NCI-H1694 (cell line): ENCODE data around the gene ZBTB20.

Source experiments
- DNase-seq: peaks from one replicate; lab custom pipeline; 2025; lab: John Stamatoyannopoulos, UW

The ZBTB20 gene

GRCh38 chr3:114572364-114573062 is 574.6 kb downstream of the ZBTB20 start:
- DNase-seq = no peak

DNA sequence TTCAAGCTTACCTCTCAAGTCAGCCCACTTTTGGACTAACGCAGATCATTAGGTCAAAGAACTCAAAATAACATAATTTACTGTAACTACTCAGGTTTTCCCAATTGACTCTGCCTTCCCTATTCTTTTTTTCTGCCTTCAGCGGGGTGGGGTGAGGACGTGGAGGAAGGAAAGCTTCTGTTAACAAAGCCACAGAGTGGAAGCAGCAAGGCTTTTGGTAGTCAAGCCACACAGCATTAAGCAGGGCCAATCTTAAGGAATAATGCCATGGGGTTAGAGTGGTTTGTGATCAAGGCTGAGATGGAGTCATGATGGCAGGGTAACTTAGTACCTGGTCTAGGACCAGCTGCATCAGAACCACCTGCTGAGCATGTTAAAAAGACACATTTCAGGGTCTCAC is 575.7 kb downstream of the ZBTB20 start:
- DNase-seq = no peak

GRCh38 chr3:114569186-114569585 is 577.9 kb downstream of the ZBTB20 start:
- DNase-seq = no peak

DNA sequence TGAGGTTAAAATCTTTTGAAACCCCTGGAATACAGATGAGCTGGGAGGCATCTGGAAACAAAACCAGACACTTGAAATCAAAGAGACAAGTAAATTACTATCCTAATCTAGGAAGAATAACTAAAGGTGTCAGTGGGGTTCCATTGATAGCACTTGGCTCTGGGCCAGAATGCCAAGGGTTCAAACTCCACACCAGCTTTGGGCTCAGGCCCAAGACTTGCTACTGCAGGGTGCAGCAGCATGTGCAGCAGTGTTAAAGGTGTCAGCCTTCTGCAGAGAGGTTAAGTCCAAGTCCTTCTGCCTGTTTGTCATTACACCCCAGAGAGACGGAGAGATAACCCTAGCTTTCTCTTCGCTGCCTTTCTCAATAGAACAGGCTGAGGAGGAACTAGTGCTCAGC is 579.3 kb downstream of the ZBTB20 start:
- DNase-seq = no peak

- DNase-seq = no peak
These were observed 580.3 kb downstream of the ZBTB20 start for GRCh38 chr3:114566767-114567166.

DNA sequence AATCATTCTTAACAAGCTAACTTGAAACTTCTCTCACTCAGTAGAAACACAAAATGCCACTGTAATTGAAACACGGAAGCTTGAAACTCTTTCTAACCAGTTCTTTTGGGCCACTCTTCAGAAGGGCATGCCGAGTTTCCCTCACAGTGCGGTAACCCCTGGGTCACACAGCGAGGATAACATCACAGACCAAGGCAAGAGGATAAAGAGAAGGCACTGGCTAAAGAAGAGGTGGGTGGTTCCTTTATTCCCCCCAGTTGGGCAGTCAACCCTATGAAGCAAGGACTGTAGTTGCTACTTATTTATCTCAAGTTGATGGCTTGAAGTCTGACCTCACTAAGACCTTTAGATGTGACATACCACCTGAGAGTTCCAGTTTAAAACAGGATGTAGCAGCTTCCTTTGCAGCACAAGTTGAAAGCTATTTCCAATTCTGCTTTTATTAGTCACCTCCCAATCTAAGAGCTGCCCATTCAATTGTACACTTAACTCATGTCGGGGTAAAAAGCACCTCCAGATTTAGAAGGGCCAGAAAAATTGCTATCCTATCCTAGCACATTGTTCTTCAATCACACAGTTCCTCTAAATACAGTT is 580.8 kb downstream of the ZBTB20 start:
- DNase-seq = no peak

GRCh38 chr3:114565216-114565615 is 581.9 kb downstream of the ZBTB20 start:
- no peak for DNase-seq

DNA sequence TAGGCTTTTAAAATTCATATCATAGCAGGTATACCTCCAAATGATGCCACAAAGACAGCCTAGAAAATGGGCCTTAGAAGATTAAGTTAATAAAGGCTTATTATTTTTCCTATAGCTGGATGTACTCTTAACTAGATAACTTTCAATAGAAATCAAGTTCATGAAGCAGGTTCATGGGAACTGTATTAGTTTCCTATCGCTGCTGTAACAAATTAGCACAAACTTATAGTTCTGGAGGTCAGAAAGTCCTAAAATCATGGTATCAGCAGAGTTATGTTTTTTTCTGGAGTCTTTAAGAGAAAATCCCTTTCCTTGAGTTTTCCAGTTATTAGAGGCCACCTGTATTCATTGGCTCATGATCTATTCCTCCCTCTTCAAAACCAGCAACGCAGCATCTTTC is 583.4 kb downstream of the ZBTB20 start:
- DNase-seq = no peak

- DNase-seq = no peak
These were observed 584.5 kb downstream of the ZBTB20 start for GRCh38 chr3:114562557-114562956.

DNA sequence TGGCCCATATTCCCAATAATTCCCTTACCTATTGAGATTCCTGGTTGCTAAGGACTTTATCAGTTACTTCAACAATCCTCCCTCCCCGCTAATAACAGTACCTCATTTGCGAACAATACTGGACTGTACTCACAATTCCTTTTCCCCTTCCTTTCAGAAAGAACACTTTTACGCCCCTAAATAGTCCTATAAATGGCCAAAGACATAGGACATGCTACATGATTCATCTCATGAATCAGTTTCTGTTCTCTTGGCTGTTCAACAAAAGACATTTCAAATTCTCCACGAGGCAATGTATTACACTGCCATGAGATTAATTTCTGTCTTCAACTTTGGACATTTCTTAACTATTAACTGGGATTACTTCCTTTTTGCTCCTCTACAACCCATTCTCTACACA is 588.8 kb downstream of the ZBTB20 start:
- no peak for DNase-seq

DNA sequence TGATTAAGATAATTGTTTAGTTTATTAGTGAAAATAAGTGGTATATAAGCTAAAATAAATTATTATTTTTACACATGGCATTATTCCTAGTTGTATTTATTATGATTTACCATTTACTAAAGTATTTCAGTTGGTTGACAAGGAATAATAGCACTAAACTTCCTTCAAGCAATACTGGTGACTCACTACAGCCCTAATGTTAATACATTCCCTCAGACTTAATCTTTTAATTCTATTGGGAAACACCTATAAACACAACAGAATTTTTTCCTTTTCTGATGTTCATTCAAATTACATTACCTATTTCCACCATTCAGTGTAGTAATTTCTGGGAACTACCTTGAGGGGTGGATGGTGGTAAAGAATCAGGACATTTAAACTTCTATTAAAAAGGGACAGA is 589.3 kb downstream of the ZBTB20 start:
- DNase-seq = no peak

DNA sequence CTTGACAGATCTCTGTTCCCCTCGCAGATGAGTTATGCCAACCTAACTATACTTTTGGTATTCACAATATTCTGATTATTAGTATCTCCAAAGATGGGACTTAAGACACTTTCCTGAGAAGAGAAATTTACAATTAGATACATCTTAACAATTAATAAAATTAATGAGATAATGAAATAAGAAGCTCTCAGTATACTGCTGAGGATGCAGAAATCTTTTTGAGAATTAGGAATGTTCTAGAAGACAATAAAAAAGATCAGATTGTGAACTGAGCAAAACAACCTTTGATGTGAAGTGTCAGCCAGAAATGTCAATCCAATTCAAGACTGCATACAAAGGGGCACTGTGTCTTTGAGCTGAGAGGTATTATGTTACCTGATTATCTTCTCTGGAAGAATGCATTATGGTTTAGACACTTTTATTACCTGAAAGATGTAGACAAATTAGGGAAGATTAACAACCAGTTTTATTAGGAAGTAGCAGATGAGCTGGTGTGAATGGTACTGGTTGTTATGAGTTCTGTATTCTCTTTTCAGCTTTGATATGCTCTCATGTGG is 590.4 kb downstream of the ZBTB20 start:
- no peak for DNase-seq

DNA sequence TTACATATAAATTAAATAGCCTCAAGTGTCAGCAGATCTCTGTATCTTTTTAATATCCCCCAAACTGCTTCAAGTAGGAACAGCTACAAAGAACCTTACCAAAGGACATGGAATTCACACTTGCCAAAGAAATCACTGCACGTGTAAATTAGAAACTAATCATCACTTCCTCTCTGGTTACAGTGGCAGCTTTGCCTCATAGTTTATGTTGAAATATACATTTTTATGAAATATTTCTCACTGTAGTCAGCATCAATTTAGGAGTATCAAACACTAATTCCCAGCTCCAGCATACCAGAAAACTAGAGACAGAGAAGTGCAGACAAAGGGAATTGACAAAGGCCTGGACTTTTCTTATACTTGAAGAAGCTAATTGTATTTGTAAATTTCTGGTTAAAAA is 592.4 kb downstream of the ZBTB20 start:
- no peak for DNase-seq

- no peak for DNase-seq
These were observed 593.0 kb downstream of the ZBTB20 start for GRCh38 chr3:114553949-114554593.

DNA sequence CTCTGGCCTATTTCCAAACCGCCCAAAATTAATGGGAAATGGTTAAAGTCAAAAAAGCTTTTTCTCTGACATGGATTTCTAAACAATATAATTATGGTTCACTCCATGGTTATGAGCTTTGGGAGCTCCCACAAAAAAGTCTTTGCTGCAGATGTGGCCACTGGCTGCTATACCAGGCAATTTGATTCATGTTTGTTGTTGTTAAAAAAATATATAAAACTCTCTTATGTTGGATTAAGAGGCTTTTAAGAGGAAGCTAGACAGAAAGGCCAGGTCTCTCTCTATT is 594.6 kb downstream of the ZBTB20 start:
- no peak for DNase-seq

DNA sequence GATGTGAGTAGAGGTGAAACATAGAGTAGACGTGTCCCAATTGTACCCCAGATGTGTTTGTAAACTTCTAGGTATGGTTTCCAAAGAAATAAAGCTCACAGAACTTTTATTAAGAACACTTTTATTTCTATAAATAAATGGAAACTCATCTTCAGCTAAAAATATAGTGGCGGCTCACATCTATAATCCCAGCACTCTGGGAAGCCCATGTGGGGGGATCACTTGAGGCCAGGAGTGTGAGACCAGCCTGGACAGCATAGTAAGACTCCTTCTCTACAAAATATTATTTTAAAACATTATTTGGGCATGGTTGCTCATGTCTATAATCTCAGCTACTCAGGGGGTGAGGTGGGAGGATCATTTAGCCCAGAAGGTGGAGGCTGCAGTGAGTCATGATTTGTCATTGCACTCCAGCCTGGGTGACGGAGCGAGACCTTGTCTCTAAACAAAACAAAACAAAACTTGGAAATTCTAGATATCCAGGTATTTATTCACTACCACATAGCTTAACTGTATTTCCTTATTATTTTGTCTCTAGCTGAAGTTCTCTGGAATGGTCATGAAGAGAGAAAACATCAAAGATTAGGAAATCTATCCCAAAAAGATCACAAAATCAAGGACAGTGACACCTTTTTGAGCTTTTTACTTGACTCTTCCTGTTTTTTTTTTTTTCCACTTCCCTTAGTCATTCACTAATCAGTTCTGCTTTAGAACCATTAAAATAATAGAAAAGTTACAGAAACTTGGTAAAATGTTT is 595.1 kb downstream of the ZBTB20 start:
- DNase-seq = no peak

GRCh38 chr3:114550165-114550564 is 596.9 kb downstream of the ZBTB20 start:
- no peak for DNase-seq

- no peak for DNase-seq
These were observed 601.9 kb downstream of the ZBTB20 start for GRCh38 chr3:114545193-114545592.

DNA sequence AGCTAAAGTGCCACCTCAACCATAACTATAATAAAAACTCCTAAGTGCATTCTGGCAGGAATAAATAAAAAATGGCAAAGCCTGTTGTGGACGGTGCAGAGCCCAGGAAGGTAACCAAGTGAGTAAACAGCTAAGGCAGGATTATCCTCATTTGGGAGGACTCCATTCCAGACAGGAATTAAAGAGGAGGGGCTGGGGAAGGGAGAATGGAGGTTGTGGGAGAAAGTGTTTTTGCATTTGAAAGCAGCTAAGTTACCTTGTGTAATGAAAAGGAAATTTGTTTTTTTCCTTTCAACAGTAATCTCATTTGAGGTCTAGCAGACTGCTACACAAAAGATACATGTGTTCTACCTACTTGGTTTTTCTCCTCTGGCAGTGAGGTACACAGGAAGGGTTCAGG is 604.7 kb downstream of the ZBTB20 start:
- no peak for DNase-seq

DNA sequence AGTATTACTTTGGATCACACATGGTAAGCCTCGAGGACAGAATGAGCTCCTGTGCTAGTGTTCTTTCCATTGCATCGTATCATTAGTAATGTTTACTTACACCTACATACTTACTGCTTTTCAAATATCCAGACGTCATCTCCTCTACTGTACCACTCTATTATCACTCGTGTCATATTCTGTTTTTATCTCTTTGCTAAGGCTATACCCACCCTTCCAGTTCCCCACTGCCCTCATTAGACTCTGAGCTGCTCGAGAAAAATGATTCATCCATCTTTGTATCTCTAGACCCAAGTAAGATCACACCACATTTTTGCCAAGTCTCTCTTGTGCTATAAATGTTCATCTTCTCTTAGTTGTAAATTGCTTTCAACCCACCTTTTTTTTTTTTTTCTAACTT is 607.6 kb downstream of the ZBTB20 start:
- no peak for DNase-seq

DNA sequence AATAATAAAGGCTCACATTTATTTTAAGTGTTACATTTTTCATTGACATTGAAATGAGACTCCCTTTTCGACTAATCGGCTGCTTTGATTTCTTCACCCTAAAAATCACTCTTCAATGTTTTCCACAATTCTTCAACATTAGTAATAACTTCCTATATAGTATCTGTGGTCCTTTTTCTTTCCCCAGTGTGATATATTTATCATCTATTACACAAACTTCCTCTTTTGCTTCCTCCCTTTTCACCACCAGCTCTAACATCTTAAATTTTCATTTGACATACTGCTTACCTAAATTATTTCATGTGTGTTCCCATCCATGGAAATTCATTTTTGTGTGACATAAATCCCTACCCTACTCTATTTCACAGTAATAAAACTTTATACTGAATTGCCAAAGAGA is 608.9 kb downstream of the ZBTB20 start:
- no peak for DNase-seq

DNA sequence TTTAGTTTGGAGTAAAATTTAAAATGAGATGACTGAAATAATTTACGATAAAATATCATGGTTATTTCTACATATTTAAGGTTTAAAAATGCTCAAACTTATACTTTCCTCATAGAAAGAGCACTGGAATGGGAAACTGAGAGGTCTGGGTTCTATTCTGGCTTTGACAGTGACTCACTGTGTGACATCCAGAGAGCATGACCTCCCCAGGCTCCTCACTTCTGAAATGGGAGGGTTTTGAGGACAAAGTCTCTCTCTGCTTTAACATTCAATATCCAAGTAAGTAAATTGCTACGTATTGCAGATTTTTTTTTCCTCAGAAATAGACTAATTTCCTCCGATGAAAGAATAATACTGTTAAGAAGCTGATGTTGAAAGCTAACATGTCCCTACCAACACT is 618.6 kb downstream of the ZBTB20 start:
- no peak for DNase-seq
